Stimulated activated CD4-positive, alpha-beta T cell treated with anti-CD3 and anti-CD28 coated beads, TNF-alpha, amount 100 ng/mL, for 48 hours (primary cell): ENCODE data around the gene GOLT1B.

Experiments used
- DNase-seq, 3 donors: peaks; one replicate each; pipeline ENCODE4 v3.0.0-alpha.2; 2020; ENCODE audit warnings: low read depth in 3 of 3

GOLT1B gene

GRCh38 chr12:21566223-21566906 lies 64.8 kb downstream of the GOLT1B start:
- no peak for DNase-seq

GRCh38 chr12:21566907-21567394 lies 65.4 kb downstream of the GOLT1B start:
- DNase-seq = no peak
